GM23338 (cell line): ENCODE results near the gene COX5B.
"Not testable (repeated sequence)": the region's sequence is repeated elsewhere in the genome, so short reads cannot be mapped to it uniquely, and the experiment has no call there.

Source experiments
- CREB1 ChIP-seq: fragments of 250-450 bp; sonication (Bioruptor Pico); IDR thresholded peaks from 2 replicates; pipeline ENCODE4 v1.5.0; 2020; ENCODE audit warnings: low read depth, mild to moderate bottlenecking, moderate library complexity
- EZH2 ChIP-seq: fragments of 200-600 bp; sonication (generic); IDR thresholded peaks from one replicate; pipeline ENCODE4 v1.8.0; 2017; ENCODE audit warnings: antibody characterized with exemption, mild to moderate bottlenecking, low read depth; ENCODE audit not compliant: unreplicated experiment
- EZH2phosphoT487 ChIP-seq: fragments of 200-600 bp; sonication (generic); IDR thresholded peaks from one replicate; pipeline ENCODE4 v1.8.1; 2018; ENCODE audit warnings: antibody characterized with exemption; ENCODE audit not compliant: unreplicated experiment
- JUNB ChIP-seq: IDR thresholded peaks from one replicate; pipeline ENCODE4 v1.6.1; 2016; ENCODE audit warnings: antibody characterized with exemption; ENCODE audit not compliant: unreplicated experiment
- NANOG ChIP-seq: IDR thresholded peaks from 2 replicates; pipeline ENCODE4 v1.6.1; 2016; ENCODE audit warnings: antibody characterized with exemption, borderline replicate concordance
- POLR2AphosphoS5 ChIP-seq: IDR thresholded peaks from 2 replicates; pipeline ENCODE4 v1.6.1; 2016; ENCODE audit warnings: antibody characterized with exemption, low read depth
- ZNF114 ChIP-seq: fragments of 250-450 bp; sonication (Bioruptor Pico); IDR thresholded peaks from 2 replicates; pipeline ENCODE4 v1.5.0; 2020; ENCODE audit warnings: mild to moderate bottlenecking, moderate library complexity
- ZNF331 ChIP-seq: fragments of 250-450 bp; sonication (Bioruptor Pico); IDR thresholded peaks from 2 replicates; pipeline ENCODE4 v1.5.0; 2020; ENCODE audit warnings: low read depth, mild to moderate bottlenecking, moderate library complexity
- TF ChIP-seq, protein P1 (sequence below), 2 experiments: fragments of 200-600 bp in 1 of 2; sonication (generic) in 1 of 2; conservative IDR thresholded peaks; 2 replicates each; pipeline versions ENCODE4 v1.5.1 to v1.6.1; 2016 to 2017; ENCODE audit warnings: antibody characterized with exemption in 2 of 2, low read depth in 2 of 2, mild to moderate bottlenecking in 2 of 2, moderate library complexity in 1 of 2
- TF ChIP-seq, protein P2 (sequence below): IDR thresholded peaks from one replicate; pipeline ENCODE4 v1.6.1; 2018; ENCODE audit warnings: antibody characterized with exemption; ENCODE audit not compliant: unreplicated experiment
- TF ChIP-seq, protein P3 (sequence below): fragments of 250-450 bp; sonication (Bioruptor Pico); IDR thresholded peaks from 2 replicates; pipeline ENCODE4 v1.5.0; 2020; ENCODE audit warnings: mild to moderate bottlenecking, moderate library complexity
- TF ChIP-seq, protein P4 (sequence below): IDR thresholded peaks from 2 replicates; pipeline ENCODE4 v1.6.1; 2016; ENCODE audit warnings: antibody characterized with exemption

DNA sequence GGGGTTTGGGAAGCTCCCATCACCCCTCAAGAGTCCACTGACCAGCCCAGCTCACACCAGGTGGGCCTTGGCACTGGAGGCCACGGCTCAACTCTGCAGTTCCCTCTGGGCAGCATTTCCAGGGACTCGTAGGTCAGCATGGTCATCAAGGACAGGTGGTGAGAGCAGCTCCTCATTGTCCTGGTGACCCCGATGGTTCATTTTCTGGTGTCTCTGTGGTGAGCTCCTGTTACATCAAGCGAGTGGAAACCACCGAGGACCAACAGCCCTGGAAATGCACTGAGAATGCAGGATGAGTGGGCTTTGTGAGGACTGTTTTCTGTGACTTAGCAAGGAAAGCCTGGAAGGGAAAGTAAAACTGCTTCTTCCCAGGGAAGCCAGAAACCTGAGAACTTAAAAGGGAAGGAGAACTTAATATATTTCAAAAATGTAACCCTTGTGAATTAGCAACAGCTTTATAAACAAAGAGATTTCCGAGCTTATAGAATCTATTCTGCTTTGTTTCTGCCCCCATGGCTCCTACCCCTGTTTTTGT, 26.8 kb downstream of the COX5B start:
- TF ChIP-seq, protein P1, sequence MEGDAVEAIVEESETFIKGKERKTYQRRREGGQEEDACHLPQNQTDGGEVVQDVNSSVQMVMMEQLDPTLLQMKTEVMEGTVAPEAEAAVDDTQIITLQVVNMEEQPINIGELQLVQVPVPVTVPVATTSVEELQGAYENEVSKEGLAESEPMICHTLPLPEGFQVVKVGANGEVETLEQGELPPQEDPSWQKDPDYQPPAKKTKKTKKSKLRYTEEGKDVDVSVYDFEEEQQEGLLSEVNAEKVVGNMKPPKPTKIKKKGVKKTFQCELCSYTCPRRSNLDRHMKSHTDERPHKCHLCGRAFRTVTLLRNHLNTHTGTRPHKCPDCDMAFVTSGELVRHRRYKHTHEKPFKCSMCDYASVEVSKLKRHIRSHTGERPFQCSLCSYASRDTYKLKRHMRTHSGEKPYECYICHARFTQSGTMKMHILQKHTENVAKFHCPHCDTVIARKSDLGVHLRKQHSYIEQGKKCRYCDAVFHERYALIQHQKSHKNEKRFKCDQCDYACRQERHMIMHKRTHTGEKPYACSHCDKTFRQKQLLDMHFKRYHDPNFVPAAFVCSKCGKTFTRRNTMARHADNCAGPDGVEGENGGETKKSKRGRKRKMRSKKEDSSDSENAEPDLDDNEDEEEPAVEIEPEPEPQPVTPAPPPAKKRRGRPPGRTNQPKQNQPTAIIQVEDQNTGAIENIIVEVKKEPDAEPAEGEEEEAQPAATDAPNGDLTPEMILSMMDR (conservative IDR thresholded peaks at IDR 0.05; ENCODE audit: low read depth in 2 of 2): not testable (repeated sequence)
- TF ChIP-seq ZNF114; EZH2; CREB1 (CRISPR knock-in tag); POLR2AphosphoS5; EZH2phosphoT487; ZNF331 (CRISPR knock-in tag); NANOG; JUNB: not testable (repeated sequence)
- TF ChIP-seq, protein P2, sequence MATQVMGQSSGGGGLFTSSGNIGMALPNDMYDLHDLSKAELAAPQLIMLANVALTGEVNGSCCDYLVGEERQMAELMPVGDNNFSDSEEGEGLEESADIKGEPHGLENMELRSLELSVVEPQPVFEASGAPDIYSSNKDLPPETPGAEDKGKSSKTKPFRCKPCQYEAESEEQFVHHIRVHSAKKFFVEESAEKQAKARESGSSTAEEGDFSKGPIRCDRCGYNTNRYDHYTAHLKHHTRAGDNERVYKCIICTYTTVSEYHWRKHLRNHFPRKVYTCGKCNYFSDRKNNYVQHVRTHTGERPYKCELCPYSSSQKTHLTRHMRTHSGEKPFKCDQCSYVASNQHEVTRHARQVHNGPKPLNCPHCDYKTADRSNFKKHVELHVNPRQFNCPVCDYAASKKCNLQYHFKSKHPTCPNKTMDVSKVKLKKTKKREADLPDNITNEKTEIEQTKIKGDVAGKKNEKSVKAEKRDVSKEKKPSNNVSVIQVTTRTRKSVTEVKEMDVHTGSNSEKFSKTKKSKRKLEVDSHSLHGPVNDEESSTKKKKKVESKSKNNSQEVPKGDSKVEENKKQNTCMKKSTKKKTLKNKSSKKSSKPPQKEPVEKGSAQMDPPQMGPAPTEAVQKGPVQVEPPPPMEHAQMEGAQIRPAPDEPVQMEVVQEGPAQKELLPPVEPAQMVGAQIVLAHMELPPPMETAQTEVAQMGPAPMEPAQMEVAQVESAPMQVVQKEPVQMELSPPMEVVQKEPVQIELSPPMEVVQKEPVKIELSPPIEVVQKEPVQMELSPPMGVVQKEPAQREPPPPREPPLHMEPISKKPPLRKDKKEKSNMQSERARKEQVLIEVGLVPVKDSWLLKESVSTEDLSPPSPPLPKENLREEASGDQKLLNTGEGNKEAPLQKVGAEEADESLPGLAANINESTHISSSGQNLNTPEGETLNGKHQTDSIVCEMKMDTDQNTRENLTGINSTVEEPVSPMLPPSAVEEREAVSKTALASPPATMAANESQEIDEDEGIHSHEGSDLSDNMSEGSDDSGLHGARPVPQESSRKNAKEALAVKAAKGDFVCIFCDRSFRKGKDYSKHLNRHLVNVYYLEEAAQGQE: not testable (repeated sequence)
- TF ChIP-seq, protein P3, sequence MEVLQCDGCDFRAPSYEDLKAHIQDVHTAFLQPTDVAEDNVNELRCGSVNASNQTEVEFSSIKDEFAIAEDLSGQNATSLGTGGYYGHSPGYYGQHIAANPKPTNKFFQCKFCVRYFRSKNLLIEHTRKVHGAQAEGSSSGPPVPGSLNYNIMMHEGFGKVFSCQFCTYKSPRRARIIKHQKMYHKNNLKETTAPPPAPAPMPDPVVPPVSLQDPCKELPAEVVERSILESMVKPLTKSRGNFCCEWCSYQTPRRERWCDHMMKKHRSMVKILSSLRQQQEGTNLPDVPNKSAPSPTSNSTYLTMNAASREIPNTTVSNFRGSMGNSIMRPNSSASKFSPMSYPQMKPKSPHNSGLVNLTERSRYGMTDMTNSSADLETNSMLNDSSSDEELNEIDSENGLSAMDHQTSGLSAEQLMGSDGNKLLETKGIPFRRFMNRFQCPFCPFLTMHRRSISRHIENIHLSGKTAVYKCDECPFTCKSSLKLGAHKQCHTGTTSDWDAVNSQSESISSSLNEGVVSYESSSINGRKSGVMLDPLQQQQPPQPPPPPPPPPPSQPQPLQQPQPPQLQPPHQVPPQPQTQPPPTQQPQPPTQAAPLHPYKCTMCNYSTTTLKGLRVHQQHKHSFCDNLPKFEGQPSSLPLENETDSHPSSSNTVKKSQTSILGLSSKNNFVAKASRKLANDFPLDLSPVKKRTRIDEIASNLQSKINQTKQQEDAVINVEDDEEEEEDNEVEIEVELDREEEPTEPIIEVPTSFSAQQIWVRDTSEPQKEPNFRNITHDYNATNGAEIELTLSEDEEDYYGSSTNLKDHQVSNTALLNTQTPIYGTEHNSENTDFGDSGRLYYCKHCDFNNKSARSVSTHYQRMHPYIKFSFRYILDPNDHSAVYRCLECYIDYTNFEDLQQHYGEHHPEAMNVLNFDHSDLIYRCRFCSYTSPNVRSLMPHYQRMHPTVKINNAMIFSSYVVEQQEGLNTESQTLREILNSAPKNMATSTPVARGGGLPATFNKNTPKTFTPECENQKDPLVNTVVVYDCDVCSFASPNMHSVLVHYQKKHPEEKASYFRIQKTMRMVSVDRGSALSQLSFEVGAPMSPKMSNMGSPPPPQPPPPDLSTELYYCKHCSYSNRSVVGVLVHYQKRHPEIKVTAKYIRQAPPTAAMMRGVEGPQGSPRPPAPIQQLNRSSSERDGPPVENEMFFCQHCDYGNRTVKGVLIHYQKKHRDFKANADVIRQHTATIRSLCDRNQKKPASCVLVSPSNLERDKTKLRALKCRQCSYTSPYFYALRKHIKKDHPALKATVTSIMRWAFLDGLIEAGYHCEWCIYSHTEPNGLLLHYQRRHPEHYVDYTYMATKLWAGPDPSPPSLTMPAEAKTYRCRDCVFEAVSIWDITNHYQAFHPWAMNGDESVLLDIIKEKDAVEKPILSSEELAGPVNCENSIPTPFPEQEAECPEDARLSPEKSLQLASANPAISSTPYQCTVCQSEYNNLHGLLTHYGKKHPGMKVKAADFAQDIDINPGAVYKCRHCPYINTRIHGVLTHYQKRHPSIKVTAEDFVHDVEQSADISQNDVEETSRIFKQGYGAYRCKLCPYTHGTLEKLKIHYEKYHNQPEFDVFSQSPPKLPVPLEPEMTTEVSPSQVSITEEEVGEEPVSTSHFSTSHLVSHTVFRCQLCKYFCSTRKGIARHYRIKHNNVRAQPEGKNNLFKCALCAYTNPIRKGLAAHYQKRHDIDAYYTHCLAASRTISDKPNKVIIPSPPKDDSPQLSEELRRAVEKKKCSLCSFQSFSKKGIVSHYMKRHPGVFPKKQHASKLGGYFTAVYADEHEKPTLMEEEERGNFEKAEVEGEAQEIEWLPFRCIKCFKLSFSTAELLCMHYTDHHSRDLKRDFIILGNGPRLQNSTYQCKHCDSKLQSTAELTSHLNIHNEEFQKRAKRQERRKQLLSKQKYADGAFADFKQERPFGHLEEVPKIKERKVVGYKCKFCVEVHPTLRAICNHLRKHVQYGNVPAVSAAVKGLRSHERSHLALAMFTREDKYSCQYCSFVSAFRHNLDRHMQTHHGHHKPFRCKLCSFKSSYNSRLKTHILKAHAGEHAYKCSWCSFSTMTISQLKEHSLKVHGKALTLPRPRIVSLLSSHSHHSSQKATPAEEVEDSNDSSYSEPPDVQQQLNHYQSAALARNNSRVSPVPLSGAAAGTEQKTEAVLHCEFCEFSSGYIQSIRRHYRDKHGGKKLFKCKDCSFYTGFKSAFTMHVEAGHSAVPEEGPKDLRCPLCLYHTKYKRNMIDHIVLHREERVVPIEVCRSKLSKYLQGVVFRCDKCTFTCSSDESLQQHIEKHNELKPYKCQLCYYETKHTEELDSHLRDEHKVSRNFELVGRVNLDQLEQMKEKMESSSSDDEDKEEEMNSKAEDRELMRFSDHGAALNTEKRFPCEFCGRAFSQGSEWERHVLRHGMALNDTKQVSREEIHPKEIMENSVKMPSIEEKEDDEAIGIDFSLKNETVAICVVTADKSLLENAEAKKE (CRISPR knock-in tag): not testable (repeated sequence)
- TF ChIP-seq, protein P4, sequence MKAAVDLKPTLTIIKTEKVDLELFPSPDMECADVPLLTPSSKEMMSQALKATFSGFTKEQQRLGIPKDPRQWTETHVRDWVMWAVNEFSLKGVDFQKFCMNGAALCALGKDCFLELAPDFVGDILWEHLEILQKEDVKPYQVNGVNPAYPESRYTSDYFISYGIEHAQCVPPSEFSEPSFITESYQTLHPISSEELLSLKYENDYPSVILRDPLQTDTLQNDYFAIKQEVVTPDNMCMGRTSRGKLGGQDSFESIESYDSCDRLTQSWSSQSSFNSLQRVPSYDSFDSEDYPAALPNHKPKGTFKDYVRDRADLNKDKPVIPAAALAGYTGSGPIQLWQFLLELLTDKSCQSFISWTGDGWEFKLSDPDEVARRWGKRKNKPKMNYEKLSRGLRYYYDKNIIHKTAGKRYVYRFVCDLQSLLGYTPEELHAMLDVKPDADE: not testable (repeated sequence)
